WTC11 (cell line): ENCODE measurements around the gene TKT. TPM values are rescaled to one million over a fixed set of nuclear protein-coding genes. Genes with fewer than 3 reads are reported as not detected.

ENCODE experiments used
- ATAC-seq: fragments of 200-7000 bp; cut with Tn5 transposase; 2 replicates; pipeline ENCODE4 v1.10.0; 2021; ENCODE audit warnings: mild to moderate bottlenecking, moderate library complexity
- CTCF ChIA-PET: fragments of 300-600 bp; sonication (Branson Sonifier 250); formaldehyde crosslinking; loops from one replicate; lab custom pipeline; 2021; ENCODE audit warnings: antibody characterized with exemption; lab: Charles Lee
- POLR2A ChIA-PET: fragments of 350-600 bp; sonication (Branson Sonifier 250); formaldehyde crosslinking; loops from one replicate; lab custom pipeline; 2021; ENCODE audit warnings: antibody characterized with exemption; lab: Charles Lee
- DNase-seq: peaks from one replicate; pipeline ENCODE4 v3.0.0; 2021; ENCODE audit warnings: low spot score
- H3K27ac Mint-ChIP-seq: 2 replicates; pipeline ENCODE4 v1.8.0; 2021; ENCODE audit warnings: mixed read lengths
- H3K27me3 Mint-ChIP-seq: 2 replicates; pipeline ENCODE4 v1.8.0; 2021; ENCODE audit warnings: low read depth, mild to moderate bottlenecking, moderate library complexity, mixed read lengths
- H3K36me3 Mint-ChIP-seq: 2 replicates; pipeline ENCODE4 v1.8.0; 2021; ENCODE audit warnings: mixed read lengths
- H3K4me1 Mint-ChIP-seq: 2 replicates; pipeline ENCODE4 v1.8.0; 2022; ENCODE audit warnings: mixed read lengths
- H3K4me3 Mint-ChIP-seq: 2 replicates; pipeline ENCODE4 v1.8.0; 2021; ENCODE audit warnings: mild to moderate bottlenecking, moderate library complexity, mixed read lengths
- H3K9me3 Mint-ChIP-seq: 2 replicates; pipeline ENCODE4 v1.8.0; 2021; ENCODE audit warnings: mixed read lengths
- ATF3 ChIP-seq: sonication (generic); formaldehyde crosslinking; conservative IDR thresholded peaks from 2 replicates; pipeline ENCODE4 v1.8.1; 2022; ENCODE audit warnings: mild to moderate bottlenecking, missing genetic modification reagents
- CDX4 ChIP-seq: fragments of 250-450 bp; sonication (Bioruptor Pico); IDR thresholded peaks from 2 replicates; pipeline ENCODE4 v1.9.0; 2021; ENCODE audit warnings: moderate library complexity, mild to moderate bottlenecking, inconsistent platforms, borderline replicate concordance
- CREM ChIP-seq: sonication (generic); formaldehyde crosslinking; IDR thresholded peaks from 2 replicates; pipeline ENCODE4 v1.8.1; 2022; ENCODE audit warnings: mild to moderate bottlenecking, missing genetic modification reagents, moderate library complexity
- E2F1 ChIP-seq: sonication (generic); formaldehyde crosslinking; IDR thresholded peaks from 2 replicates; pipeline ENCODE4 v1.8.0; 2022; ENCODE audit warnings: mild to moderate bottlenecking, missing genetic modification reagents
- ETV6 ChIP-seq: sonication (generic); formaldehyde crosslinking; IDR thresholded peaks from 2 replicates; pipeline ENCODE4 v1.8.1; 2022; ENCODE audit warnings: mild to moderate bottlenecking, missing genetic modification reagents
- FOXK1 ChIP-seq: sonication (generic); formaldehyde crosslinking; IDR thresholded peaks from 2 replicates; pipeline ENCODE4 v1.8.0; 2022; ENCODE audit warnings: mild to moderate bottlenecking, moderate library complexity, missing genetic modification reagents
- GABPB1 ChIP-seq: sonication (generic); formaldehyde crosslinking; IDR thresholded peaks from 2 replicates; pipeline ENCODE4 v1.8.1; 2023; ENCODE audit warnings: mild to moderate bottlenecking, missing genetic modification reagents
- GTF2I ChIP-seq: fragments of 250-450 bp; sonication (Bioruptor Pico); conservative IDR thresholded peaks from 2 replicates; pipeline ENCODE4 v1.4.0; 2021; ENCODE audit warnings: mild to moderate bottlenecking
- IRF1 ChIP-seq: sonication (generic); formaldehyde crosslinking; IDR thresholded peaks from 2 replicates; pipeline ENCODE4 v1.8.0; 2023; ENCODE audit warnings: missing genetic modification reagents
- IRF2 ChIP-seq: sonication (generic); formaldehyde crosslinking; IDR thresholded peaks from 2 replicates; pipeline ENCODE4 v1.8.0; 2022; ENCODE audit warnings: low read depth, missing genetic modification reagents, borderline replicate concordance
- KAT7 ChIP-seq: sonication (generic); formaldehyde crosslinking; IDR thresholded peaks from 2 replicates; pipeline ENCODE4 v1.8.1; 2023; ENCODE audit warnings: missing genetic modification reagents, mild to moderate bottlenecking, borderline replicate concordance
- NFATC4 ChIP-seq: fragments of 250-450 bp; sonication (Bioruptor Pico); IDR thresholded peaks from 2 replicates; pipeline ENCODE4 v1.9.0; 2021; ENCODE audit warnings: mild to moderate bottlenecking
- PREB ChIP-seq: sonication (generic); formaldehyde crosslinking; IDR thresholded peaks from 2 replicates; pipeline ENCODE4 v1.8.1; 2022; ENCODE audit warnings: mild to moderate bottlenecking, missing genetic modification reagents, moderate library complexity, borderline replicate concordance
- SMAD3 ChIP-seq: sonication (generic); formaldehyde crosslinking; IDR thresholded peaks from 2 replicates; pipeline ENCODE4 v1.8.0; 2022; ENCODE audit warnings: missing genetic modification reagents, mild to moderate bottlenecking, borderline replicate concordance
- TCF7 ChIP-seq: sonication (generic); formaldehyde crosslinking; IDR thresholded peaks from 2 replicates; pipeline ENCODE4 v1.8.0; 2022; ENCODE audit warnings: mild to moderate bottlenecking, low read depth, missing genetic modification reagents, moderate library complexity
- TEAD1 ChIP-seq: sonication (generic); formaldehyde crosslinking; IDR thresholded peaks from 2 replicates; pipeline ENCODE4 v1.8.0; 2022; ENCODE audit warnings: mild to moderate bottlenecking, missing genetic modification reagents
- TEAD4 ChIP-seq: sonication (generic); formaldehyde crosslinking; IDR thresholded peaks from 2 replicates; pipeline ENCODE4 v1.8.0; 2022; ENCODE audit warnings: mild to moderate bottlenecking, missing genetic modification reagents
- TP53 ChIP-seq: sonication (generic); formaldehyde crosslinking; IDR thresholded peaks from 2 replicates; pipeline ENCODE4 v1.8.1; 2023; ENCODE audit warnings: mild to moderate bottlenecking, missing genetic modification reagents
- ZBTB21 ChIP-seq: sonication (generic); formaldehyde crosslinking; IDR thresholded peaks from 2 replicates; pipeline ENCODE4 v1.8.1; 2023; ENCODE audit warnings: mild to moderate bottlenecking, missing genetic modification reagents, borderline replicate concordance
- ZMAT4 ChIP-seq: fragments of 250-450 bp; sonication (Bioruptor Pico); IDR thresholded peaks from 2 replicates; pipeline ENCODE4 v1.9.0; 2021; ENCODE audit warnings: mild to moderate bottlenecking
- ZNF121 ChIP-seq: sonication (generic); formaldehyde crosslinking; IDR thresholded peaks from 2 replicates; pipeline ENCODE4 v1.8.0; 2023; ENCODE audit warnings: missing genetic modification reagents
- ZNF317 ChIP-seq: sonication (generic); formaldehyde crosslinking; IDR thresholded peaks from 2 replicates; pipeline ENCODE4 v1.8.1; 2023; ENCODE audit warnings: low read depth, mild to moderate bottlenecking, moderate library complexity, missing genetic modification reagents, borderline replicate concordance
- ZNF423 ChIP-seq: fragments of 250-450 bp; sonication (Bioruptor Pico); IDR thresholded peaks from 2 replicates; pipeline ENCODE4 v2.1.2; 2022; ENCODE audit warnings: mild to moderate bottlenecking, moderate library complexity
- ZSCAN18 ChIP-seq: fragments of 250-450 bp; sonication (Bioruptor Pico); IDR thresholded peaks from 2 replicates; pipeline ENCODE4 v2.1.2; 2022; ENCODE audit warnings: mild to moderate bottlenecking, moderate library complexity
- total RNA-seq: library from RNA; stranded (reverse); gene quantifications from 3 replicates; pipeline ENCODE4 v1.2.3, GENCODE V29; 2021

TKT gene
- total RNA-seq, 1 experiment from 2014 or later = 1,040 TPM

- no peak overlapping the region for H3K27ac Mint-ChIP-seq
Observed at GRCh38 chr3:53226841-53227407, 28.9 kb downstream of the TKT start.

GRCh38 chr3:53226142-53226840 is 29.5 kb downstream of the TKT start:
- ChIA-PET POLR2A (interaction anchor here (0.5 kb wide), 1 partner anchor 134 kb away, joined by 4 read pairs; no protein-coding TSS in a partner anchor), CTCF (no interaction called here)
- no peaks in the 10 kb centered on the region for H3K27me3 Mint-ChIP-seq
- peaks cover 74% of the 10 kb centered on the region for H3K36me3 Mint-ChIP-seq
- H3K27ac Mint-ChIP-seq = no peak overlapping the region
- ATAC-seq (no peak), DNase-seq (no peak)
- no peaks in the 10 kb centered on the region for H3K9me3 Mint-ChIP-seq
- H3K4me1 Mint-ChIP-seq = peaks cover 5% of the 10 kb centered on the region
- H3K4me3 Mint-ChIP-seq = no peak overlapping the region
- TF ChIP-seq GABPB1 (CRISPR knock-in tag) (no peak), IRF1 (CRISPR knock-in tag) (no peak), SMAD3 (CRISPR knock-in tag) (no peak), TEAD1 (CRISPR knock-in tag) (no peak), ZNF317 (CRISPR knock-in tag) (no peak), CDX4 (CRISPR knock-in tag) (no peak), TP53 (CRISPR knock-in tag) (no peak), ATF3 (CRISPR knock-in tag) (no peak), TEAD4 (CRISPR knock-in tag) (no peak), E2F1 (CRISPR knock-in tag) (no peak), ZBTB21 (CRISPR knock-in tag) (no peak), ZNF423 (CRISPR knock-in tag) (no peak)

More at GRCh38 chr3:53226841-53227407, 28.9 kb downstream of the TKT start:
- Mint-ChIP-seq H3K9me3 (no peaks in the 10 kb centered on the region), H3K4me1 (peaks cover 5% of the 10 kb centered on the region), H3K36me3 (peaks cover 80% of the 10 kb centered on the region), H3K4me3 (no peak overlapping the region), H3K27me3 (no peaks in the 10 kb centered on the region)
- DNase-seq (no peak), ATAC-seq (no peak)
- CTCF ChIA-PET = interaction anchor here (0.7 kb wide), 1 partner anchor 17 kb away, joined by 3 read pairs; no protein-coding TSS in a partner anchor
- TF ChIP-seq TCF7 (CRISPR knock-in tag) (no peak), ZNF317 (CRISPR knock-in tag) (no peak), ETV6 (CRISPR knock-in tag) (no peak), NFATC4 (CRISPR knock-in tag) (no peak), ZMAT4 (CRISPR knock-in tag) (no peak), CREM (CRISPR knock-in tag) (no peak)
- POLR2A ChIA-PET = interaction anchor here (0.5 kb wide), 1 partner anchor 134 kb away, joined by 4 read pairs; no protein-coding TSS in a partner anchor

GRCh38 chr3:53225651-53226050 is 30.2 kb downstream of the TKT start:
- POLR2A ChIA-PET = no interaction called here
- peaks cover 69% of the 10 kb centered on the region for H3K36me3 Mint-ChIP-seq
- CTCF ChIA-PET = no interaction called here
- no peaks in the 10 kb centered on the region for H3K9me3 Mint-ChIP-seq
- H3K27ac Mint-ChIP-seq = no peak overlapping the region
- H3K4me3 Mint-ChIP-seq = no peak overlapping the region
- H3K27me3 Mint-ChIP-seq = no peaks in the 10 kb centered on the region
- no peak for DNase-seq
- peaks cover 5% of the 10 kb centered on the region for H3K4me1 Mint-ChIP-seq
- no peak for ATAC-seq
- TF ChIP-seq ZSCAN18 (CRISPR knock-in tag) (no peak), GTF2I (CRISPR knock-in tag) (no peak), KAT7 (CRISPR knock-in tag) (no peak), E2F1 (CRISPR knock-in tag) (no peak), PREB (no peak), TCF7 (CRISPR knock-in tag) (no peak), ZNF121 (CRISPR knock-in tag) (no peak), IRF2 (no peak), FOXK1 (no peak)
